HL-60/S4 treated with phorbol 12-myristate 13-acetate at 8.2 ng/mL for 4 days and 3 days (cell line): ENCODE results near the gene DPF3.

ENCODE experiments used
- in situ Hi-C: fragments of 300-500 bp; cut with MboI; formaldehyde crosslinking; loops from 2 replicates; pipeline ENCODE4 v1.15.0; 2022; ENCODE audit warnings: low sequenced_read_pairs

The DPF3 gene

GRCh38 chr14:72904840-72905561 is 11.1 kb upstream of the DPF3 start:
- in situ Hi-C loops: no loop called here

- in situ Hi-C loops: no loop called here
These were observed 10.3 kb upstream of the DPF3 start for GRCh38 chr14:72904218-72904617.

- in situ Hi-C loops: no loop called here
These were observed 9.8 kb upstream of the DPF3 start for GRCh38 chr14:72903716-72904115.

- in situ Hi-C loops: no loop called here
These were observed 9.1 kb upstream of the DPF3 start for GRCh38 chr14:72902801-72903530.

GRCh38 chr14:72901361-72901760 is 7.5 kb upstream of the DPF3 start:
- in situ Hi-C loops: no loop called here

- in situ Hi-C loops: no loop called here
These were observed 4.5 kb upstream of the DPF3 start for GRCh38 chr14:72898448-72898847.

GRCh38 chr14:72894623-72895378 is 900 bp upstream of the DPF3 start:
- in situ Hi-C loops: no loop called here

- in situ Hi-C loops: no loop called here
These were observed 372 bp upstream of the DPF3 start for GRCh38 chr14:72894323-72894622.

- in situ Hi-C loops: no loop called here
These were observed 844 bp downstream of the DPF3 start for GRCh38 chr14:72892879-72893635.

GRCh38 chr14:72892103-72892878 is 1.6 kb downstream of the DPF3 start:
- in situ Hi-C loops: no loop called here

- in situ Hi-C loops: no loop called here
These were observed 2.2 kb downstream of the DPF3 start for GRCh38 chr14:72891666-72892102.

- in situ Hi-C loops: no loop called here
These were observed 4.5 kb downstream of the DPF3 start for GRCh38 chr14:72889366-72889765.

- in situ Hi-C loops: no loop called here
These were observed 5.2 kb downstream of the DPF3 start for GRCh38 chr14:72888636-72889201.

GRCh38 chr14:72888192-72888591 is 5.7 kb downstream of the DPF3 start:
- in situ Hi-C loops: no loop called here

GRCh38 chr14:72887514-72887913 is 6.4 kb downstream of the DPF3 start:
- in situ Hi-C loops: no loop called here

GRCh38 chr14:72884386-72884785 is 9.5 kb downstream of the DPF3 start:
- in situ Hi-C loops: no loop called here

- in situ Hi-C loops: no loop called here
These were observed 9.9 kb downstream of the DPF3 start for GRCh38 chr14:72883961-72884360.

- in situ Hi-C loops: no loop called here
These were observed 10.8 kb downstream of the DPF3 start for GRCh38 chr14:72883109-72883508.

GRCh38 chr14:72882463-72882862 is 11.4 kb downstream of the DPF3 start:
- in situ Hi-C loops: no loop called here

GRCh38 chr14:72882047-72882446 is 11.9 kb downstream of the DPF3 start:
- in situ Hi-C loops: no loop called here
